Effector CD4-positive, alpha-beta T cell (primary cell): Measurements from ENCODE around the gene GABRR1.
"Not testable (repeated sequence)": the region's sequence is repeated elsewhere in the genome, so short reads cannot be mapped to it uniquely, and the experiment has no call there.

Source experiments
- DNase-seq: peaks from one replicate; pipeline ENCODE4 v3.0.0-alpha.2; 2020

GABRR1 gene

DNA sequence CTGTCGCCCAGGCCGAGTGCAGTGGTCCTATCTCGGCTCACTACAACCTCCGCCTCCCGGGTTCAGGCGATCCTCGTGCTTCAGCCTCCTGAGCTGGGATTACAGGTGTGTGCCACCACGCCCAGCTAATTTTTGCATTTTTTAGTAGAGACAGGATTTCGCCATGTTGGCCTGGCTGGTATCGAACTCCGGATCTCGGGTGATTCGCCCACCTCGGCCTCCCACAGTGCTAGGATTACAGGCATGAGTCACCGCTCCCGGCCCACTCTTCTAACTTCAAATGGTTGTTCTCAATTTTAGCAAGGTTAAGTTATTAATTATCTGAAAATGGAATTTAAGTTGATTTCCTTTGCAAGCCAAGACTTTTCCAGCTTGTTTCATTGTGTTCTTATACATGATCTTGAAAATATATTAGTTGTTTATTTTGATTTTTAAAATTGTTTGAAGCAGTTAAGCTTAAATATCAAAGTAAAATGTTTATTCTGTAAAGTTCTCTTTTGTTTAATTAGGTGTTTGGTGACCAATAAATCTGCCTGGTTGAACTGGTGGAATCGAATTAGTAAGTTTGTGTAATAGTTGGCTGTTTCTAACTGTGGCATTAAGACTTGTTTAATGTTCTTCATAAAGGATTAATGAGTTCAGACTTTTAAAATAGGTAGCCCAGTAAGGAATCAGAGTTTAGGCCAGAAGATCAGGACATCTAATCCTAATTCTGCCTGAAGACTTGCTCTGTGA is 69.0 kb downstream of the GABRR1 start:
- no peak for DNase-seq

DNA sequence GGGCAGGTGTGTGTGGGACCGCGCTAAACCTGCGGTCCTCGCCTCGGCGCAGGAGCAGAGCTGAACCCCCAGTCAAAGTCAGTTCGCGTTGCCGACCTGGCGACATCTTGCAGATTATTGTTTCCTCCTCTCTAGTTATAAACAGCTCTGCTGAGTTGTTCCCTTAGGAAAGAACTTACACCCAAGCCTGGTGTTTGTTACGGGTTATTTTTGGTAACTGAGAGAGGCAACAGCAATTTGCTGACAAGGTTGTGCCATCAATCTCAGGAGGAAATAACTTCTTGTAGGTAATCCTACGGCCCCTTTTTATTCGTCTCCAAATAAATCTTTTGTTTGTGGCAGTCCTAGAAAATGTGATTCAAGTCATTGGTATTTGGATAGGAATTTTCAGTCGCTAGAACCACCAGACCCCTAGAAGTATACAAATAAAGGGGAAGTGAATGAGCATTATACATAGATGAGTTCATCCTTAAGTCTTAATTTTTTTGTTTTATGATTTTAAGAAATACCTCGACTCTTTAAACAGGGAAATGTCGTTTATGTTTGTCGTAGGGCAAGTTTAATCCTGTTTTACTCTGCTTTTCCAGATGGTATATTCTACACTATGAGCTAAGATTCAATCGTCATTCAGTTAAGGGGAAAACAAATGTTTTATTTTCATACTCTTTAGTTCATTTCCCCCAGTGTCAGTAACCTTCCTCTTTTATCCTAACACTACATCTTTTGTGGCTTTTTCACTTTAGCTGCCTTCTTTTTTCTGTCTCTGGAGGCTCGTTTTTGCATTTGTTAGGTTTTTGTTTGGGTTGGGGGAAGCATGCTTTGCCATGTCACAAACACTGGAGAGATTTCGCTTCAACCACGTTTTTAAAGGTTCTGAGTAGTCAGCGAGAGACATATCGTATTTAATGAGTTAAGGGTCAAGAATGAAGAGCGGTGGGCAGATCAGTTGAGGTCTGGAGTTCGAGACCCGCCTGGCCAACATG is 70.1 kb downstream of the GABRR1 start:
- no peak for DNase-seq

DNA sequence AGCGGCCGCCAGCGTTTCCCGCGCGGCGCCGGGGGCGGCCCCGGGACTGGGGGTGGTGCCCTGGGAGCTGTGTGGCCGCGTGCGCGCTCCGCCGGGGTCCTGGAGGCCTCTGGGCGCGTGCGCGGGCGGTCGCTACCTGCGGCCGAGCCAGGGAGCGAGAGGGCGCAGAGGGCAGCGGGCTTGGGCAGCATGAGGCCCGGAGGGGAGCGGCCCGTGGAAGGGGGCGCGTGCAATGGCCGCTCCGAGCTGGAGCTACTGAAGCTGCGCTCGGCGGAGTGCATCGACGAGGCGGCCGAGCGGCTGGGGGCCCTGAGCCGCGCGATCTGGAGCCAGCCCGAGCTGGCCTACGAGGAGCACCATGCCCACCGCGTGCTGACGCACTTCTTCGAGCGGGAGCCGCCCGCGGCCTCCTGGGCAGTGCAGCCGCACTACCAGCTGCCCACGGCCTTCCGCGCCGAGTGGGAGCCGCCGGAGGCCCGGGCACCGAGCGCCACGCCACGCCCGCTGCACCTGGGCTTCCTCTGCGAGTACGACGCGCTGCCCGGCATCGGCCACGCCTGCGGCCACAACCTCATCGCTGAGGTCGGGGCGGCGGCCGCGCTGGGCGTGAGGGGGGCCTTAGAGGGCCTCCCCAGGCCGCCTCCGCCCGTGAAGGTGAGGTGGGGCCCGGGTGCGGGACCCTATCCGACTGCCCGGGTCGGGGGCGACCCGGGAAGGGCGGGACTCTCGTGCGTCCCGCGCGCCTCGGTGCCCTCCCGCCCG is 71.0 kb downstream of the GABRR1 start, which contains the start of gene PM20D2:
Gene PM20D2 (plus strand): TSS at position 100 of the 762 bp plus-strand sequence. CDS start 90 bp downstream, at position 190.
- DNase-seq: peak; percentile 38

DNA sequence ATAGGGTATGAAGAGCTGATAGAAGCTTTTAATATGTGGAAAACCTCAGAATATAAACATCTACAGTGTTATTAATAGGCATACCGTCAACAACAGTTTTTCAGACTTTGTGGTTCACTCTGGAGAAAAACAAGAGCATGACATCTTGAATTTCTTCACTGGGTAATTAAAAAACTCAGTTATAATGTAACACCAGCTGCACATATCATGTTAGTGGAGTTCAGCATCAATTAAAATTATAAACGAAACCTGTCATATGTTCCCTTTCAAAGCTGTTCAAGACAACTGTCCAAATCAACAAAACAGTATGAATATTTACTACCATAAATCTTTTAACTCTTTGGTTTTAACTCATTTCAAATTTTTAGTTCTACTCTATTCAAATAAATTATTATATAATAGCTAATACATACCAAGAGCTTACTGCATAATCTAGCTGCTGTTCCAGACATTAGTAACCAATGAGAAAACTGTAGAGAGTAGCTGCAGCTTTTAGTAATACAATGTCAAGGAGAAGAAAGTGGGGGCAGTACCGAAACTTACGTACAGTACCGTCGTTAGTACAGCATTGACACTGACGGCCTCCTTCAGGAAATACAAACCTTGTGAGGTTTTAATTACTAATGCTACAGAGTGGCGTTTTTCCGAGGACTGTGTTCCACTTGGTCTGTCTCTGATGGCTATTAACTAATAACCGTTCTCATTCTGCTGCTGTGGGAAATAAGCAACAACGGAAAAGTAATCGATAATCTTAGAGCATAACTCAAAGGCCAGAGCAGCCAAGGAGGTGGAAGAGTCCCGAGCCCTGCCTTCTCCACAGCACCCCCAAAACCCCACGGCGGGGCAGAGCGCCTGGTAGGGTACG is 71.8 kb downstream of the GABRR1 start:
- DNase-seq: peak; percentile 5

DNA sequence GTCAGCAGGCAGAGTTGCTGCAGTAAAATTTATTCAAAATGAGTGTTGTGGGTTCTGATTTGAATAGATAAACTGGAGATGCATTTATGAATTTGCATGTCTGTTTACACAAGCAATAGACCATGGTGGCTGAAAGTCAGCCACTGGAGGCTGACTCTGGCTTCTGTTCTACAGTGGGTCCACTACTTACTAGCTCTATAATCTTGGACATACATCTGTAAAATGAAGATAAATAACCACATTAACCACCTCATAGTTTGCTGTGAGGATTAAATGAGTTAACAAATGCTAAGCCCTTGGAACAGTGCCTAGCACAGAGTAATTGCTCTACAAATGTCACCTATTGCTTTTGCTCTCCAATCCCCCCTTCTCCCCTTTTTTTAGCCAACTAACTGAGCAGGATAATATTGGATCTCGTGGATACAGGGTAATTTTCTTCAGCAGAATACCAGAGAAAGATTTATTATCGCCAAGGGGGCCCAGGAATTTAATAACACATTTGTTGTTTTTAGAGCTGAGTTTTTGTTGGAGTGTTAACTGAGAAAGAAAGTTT is 72.7 kb downstream of the GABRR1 start:
- DNase-seq: no peak

GRCh38 chr6:89140347-89141156 is 76.6 kb downstream of the GABRR1 start:
- DNase-seq: no peak

DNA sequence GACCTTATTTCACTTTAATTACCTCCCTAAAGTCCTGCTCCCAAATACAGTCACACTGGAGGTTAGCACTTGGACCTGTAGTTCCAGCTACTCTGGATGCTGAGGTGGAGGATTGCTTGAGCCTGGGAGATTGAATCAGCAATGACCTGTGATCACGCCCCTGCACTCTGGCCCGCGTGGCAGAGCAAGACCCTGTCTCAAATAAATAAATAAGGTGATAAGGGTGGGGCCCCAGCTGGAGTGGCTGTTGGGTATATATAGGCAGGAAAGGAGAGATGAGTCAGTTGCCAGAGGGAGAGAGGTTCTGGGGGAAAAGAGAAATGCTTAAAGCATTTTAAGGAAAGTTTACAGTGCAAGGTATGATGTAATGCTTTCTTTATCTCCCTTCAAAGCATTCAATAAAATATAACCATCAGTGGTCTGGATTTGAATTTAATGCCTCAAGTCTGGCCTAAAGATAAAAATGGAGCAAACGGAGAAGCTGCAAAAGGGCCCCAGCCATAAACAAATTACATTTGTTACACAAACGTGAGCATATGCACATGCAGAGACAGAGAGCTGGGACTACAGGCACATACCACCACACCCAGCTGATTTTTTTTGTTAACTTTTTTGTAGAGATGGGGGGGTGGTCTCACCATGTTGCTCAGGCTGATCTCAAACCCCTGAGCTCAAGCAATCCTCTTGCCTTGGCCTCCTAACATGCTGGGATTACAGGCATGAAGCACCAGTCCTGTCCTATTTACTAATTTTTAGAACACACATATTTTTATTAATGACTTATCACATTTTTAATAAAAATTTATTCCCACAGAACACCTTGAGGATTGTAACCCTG is 77.4 kb downstream of the GABRR1 start:
- no peak for DNase-seq

DNA sequence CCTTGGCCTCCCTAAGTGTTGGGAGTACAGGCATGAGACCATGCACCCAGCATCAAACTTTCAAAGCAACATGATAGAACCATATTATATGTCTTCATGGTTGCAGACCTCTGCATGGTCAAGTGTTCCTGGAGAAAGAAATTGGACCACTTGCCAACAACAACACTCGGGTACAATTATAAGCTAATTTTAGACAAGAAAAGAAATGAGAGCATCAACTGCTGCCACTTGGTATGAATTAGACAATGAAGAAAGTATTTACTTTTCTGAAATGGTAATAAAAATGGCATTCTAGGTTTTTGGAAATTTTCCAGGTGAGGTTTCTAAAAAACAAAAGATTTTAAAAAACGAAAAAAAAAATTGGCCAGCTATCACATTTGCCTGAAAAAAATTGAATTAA is 79.0 kb downstream of the GABRR1 start:
- DNase-seq: no peak

DNA sequence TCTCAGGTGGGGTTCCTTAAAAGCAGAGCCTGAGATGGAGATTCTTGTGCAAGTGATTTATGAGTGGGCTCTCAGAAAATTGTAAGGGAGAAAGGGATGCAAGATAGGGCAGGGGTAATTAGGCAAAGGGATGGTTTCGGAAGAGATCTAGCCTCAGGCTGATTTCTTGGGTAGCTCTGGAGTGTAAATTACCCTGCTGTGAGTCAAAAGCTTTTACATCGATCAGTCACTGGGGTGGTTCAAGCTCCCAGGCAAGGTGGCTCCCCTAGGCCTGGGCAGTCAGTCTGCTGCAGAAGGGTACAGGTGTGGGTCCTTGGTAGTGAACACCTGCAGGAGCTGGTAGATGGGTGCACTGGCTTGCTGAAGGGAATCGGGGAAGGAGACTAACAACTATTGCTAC is 82.4 kb downstream of the GABRR1 start:
- DNase-seq: no peak

- no peak for DNase-seq
These were observed 83.2 kb downstream of the GABRR1 start for GRCh38 chr6:89133981-89134380.

DNA sequence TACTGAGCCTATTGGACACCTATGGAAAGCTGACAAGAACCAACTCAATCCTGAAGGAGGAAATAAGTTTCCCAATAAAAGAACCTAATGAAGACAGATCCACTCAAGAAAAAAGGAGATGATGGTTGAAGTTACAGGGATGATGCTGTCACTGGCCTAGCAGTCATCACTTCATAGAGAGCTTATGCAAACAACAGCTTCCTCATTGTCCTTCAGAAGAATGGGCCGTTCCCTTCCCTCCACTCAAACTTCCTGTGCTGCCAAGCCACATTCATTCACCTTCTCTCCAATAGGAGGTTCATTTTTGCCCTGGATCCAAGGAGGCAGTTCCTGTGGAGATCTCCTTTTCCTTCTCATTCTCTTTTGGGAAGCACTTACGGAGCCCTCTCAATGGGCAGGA is 85.1 kb downstream of the GABRR1 start:
- no peak for DNase-seq

DNA sequence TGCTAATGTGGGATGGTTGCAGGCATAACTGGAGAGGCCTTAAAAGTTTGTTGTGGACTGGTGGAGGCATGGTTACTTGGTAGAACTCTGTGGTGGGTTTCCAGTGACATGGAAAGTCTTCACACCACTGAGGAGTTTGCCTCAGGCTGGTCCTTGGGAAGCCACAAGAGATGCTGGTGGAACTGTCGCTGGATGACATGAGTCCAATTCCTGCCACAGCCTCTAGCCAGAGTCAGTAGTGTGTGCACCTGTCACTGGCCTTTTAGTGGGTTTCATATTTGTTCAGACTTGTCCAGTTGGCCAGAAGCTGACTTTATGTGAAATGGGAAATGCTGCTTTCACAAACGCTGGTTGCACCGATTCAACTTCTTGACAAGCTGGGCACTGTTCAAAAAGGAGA is 85.6 kb downstream of the GABRR1 start:
- no peak for DNase-seq

DNA sequence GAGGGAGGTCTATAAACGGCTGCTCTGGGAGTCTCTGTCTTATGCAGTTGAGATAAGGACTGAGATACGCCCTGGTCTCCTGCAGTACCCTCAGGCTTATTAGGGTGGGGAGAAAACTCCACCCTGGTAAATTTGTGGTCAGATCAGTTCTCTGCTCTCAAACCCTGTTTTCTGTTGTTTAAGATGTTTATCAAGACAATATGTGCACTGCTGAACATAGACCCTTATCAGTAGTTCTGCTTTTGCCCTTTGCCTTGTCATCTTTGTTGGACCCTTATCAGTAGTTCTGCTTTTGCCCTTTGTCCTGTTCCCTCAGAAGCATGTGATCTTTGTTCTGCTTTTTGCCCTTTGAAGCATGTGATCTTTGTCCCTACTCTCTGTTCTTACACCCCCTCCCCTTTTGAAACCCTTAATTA is 88.9 kb downstream of the GABRR1 start:
- not testable (repeated sequence) for DNase-seq
